ENCODE data around the gene H2AZ2.
"Not testable (repeated sequence)": the region's sequence is repeated elsewhere in the genome, so short reads cannot be mapped to it uniquely, and the experiment has no call there.

DNA sequence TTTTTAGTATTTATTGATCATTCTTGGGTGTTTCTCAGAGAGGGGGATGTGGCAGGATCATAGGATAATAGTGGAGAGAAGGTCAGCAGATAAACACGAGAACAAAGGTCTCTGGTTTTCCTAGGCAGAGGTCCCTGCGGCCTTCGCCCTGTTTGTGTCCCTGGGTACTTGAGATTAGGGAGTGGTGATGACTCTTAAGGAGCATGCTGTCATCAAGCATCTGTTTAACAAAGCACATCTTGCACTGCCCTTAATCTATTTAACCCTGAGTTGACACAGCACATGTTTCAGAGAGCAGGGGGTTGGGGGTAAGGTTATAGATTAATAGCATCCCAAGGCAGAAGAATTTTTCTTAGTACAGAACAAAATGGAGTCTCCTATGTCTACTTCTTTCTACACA, 22.4 kb upstream of the H2AZ2 start:
- TF ChIP-seq, protein P1, sequence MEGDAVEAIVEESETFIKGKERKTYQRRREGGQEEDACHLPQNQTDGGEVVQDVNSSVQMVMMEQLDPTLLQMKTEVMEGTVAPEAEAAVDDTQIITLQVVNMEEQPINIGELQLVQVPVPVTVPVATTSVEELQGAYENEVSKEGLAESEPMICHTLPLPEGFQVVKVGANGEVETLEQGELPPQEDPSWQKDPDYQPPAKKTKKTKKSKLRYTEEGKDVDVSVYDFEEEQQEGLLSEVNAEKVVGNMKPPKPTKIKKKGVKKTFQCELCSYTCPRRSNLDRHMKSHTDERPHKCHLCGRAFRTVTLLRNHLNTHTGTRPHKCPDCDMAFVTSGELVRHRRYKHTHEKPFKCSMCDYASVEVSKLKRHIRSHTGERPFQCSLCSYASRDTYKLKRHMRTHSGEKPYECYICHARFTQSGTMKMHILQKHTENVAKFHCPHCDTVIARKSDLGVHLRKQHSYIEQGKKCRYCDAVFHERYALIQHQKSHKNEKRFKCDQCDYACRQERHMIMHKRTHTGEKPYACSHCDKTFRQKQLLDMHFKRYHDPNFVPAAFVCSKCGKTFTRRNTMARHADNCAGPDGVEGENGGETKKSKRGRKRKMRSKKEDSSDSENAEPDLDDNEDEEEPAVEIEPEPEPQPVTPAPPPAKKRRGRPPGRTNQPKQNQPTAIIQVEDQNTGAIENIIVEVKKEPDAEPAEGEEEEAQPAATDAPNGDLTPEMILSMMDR (IDR thresholded peaks at IDR 0.05; ENCODE audit: low read length) = not testable (repeated sequence)
- not testable (repeated sequence) for TF ChIP-seq EZH2 (optimal IDR thresholded peaks at IDR 0.05; ENCODE audit: low read depth, low read length); EZH2phosphoT487 (IDR thresholded peaks at IDR 0.05; ENCODE audit: low read length)
